ENCODE measurements around the gene TRAP1.
"Not testable (repeated sequence)": the region's sequence is repeated elsewhere in the genome, so short reads cannot be mapped to it uniquely, and the experiment has no call there.

Gene TRAP1

GRCh38 chr16:3735541-3735940 lies 18.2 kb upstream of the TRAP1 start:
- DNase-seq: no peak

GRCh38 chr16:3734758-3735221 lies 17.5 kb upstream of the TRAP1 start:
- no peak for DNase-seq

GRCh38 chr16:3734084-3734757 lies 16.9 kb upstream of the TRAP1 start:
- DNase-seq: no peak

- no peak for DNase-seq
These were observed 14.8 kb upstream of the TRAP1 start for GRCh38 chr16:3732171-3732570.

GRCh38 chr16:3731126-3731935 lies 14.0 kb upstream of the TRAP1 start:
- DNase-seq: no peak

GRCh38 chr16:3730161-3731125 lies 13.1 kb upstream of the TRAP1 start:
- DNase-seq: no peak

- no peak for DNase-seq
These were observed 12.1 kb upstream of the TRAP1 start for GRCh38 chr16:3729161-3730112.

- no peak for DNase-seq
These were observed 11.3 kb upstream of the TRAP1 start for GRCh38 chr16:3728424-3729160.

- no peak for DNase-seq
These were observed 10.6 kb upstream of the TRAP1 start for GRCh38 chr16:3727806-3728381.

GRCh38 chr16:3726021-3726687 lies 8.8 kb upstream of the TRAP1 start:
- DNase-seq: no peak

GRCh38 chr16:3725276-3725675 lies 8.0 kb upstream of the TRAP1 start:
- DNase-seq: no peak

- DNase-seq: no peak
These were observed 5.2 kb upstream of the TRAP1 start for GRCh38 chr16:3722508-3722907.

- no peak for DNase-seq
These were observed 3.1 kb upstream of the TRAP1 start for GRCh38 chr16:3720418-3720817.

- DNase-seq: no peak
These were observed 1.3 kb upstream of the TRAP1 start for GRCh38 chr16:3718628-3719027.

GRCh38 chr16:3718019-3718391 lies 681 bp upstream of the TRAP1 start:
- no peak for DNase-seq

GRCh38 chr16:3716831-3717234 lies 491 bp downstream of the TRAP1 start:
- DNase-seq: no peak

- no peak for DNase-seq
These were observed 1.9 kb downstream of the TRAP1 start for GRCh38 chr16:3715430-3715829.

GRCh38 chr16:3714378-3714777 lies 2.9 kb downstream of the TRAP1 start:
- DNase-seq: not testable (repeated sequence)

- DNase-seq: no peak
These were observed 3.6 kb downstream of the TRAP1 start for GRCh38 chr16:3713587-3714242.
